Neuronal stem cell (in vitro differentiated cells): ENCODE measurements around the gene MTHFR.

ENCODE experiments used
- DNase-seq: peaks from one replicate; pipeline ENCODE4 v3.0.0-alpha.2; 2013; ENCODE audit warnings: low spot score
- H2AFZ ChIP-seq: one replicate; pipeline ENCODE4 v1.6.1; 2013; ENCODE audit warnings: mild to moderate bottlenecking, low read length, inconsistent platforms
- H2AK5ac ChIP-seq: 2 replicates; pipeline ENCODE4 v1.6.1; 2013; ENCODE audit warnings: low read depth, mild to moderate bottlenecking, inconsistent platforms, low read length, moderate library complexity, mixed read lengths
- H2BK120ac ChIP-seq: 2 replicates; pipeline ENCODE4 v1.6.1; 2013; ENCODE audit warnings: low read depth, mild to moderate bottlenecking, inconsistent platforms, low read length, moderate library complexity, mixed read lengths
- H2BK12ac ChIP-seq: one replicate; pipeline ENCODE4 v1.6.1; 2013; ENCODE audit warnings: low read length, inconsistent platforms
- H2BK15ac ChIP-seq: 2 replicates; pipeline ENCODE4 v1.6.1; 2013; ENCODE audit warnings: mild to moderate bottlenecking, low read length, inconsistent platforms, mixed read lengths
- H2BK5ac ChIP-seq: one replicate; pipeline ENCODE4 v1.6.1; 2013; ENCODE audit warnings: inconsistent platforms, mild to moderate bottlenecking, low read length, moderate library complexity
- H3K14ac ChIP-seq: one replicate; pipeline ENCODE4 v1.6.1; 2013; ENCODE audit warnings: low read length, inconsistent platforms
- H3K18ac ChIP-seq: 2 replicates; pipeline ENCODE4 v1.6.1; 2013; ENCODE audit warnings: low read length, inconsistent platforms
- H3K23ac ChIP-seq: 2 replicates; pipeline ENCODE4 v1.6.1; 2013; ENCODE audit warnings: low read depth, mild to moderate bottlenecking, mixed read lengths, low read length, inconsistent platforms; ENCODE audit not compliant: poor library complexity
- H3K27ac ChIP-seq: replicated peaks from 3 replicates; pipeline ENCODE4 v1.5.1; 2013; ENCODE audit warnings: low read length, inconsistent platforms
- H3K27me3 ChIP-seq, 3 experiments: 2 replicates each; pipeline ENCODE4 v1.6.1; 2013; ENCODE audit warnings: low read length in 3 of 3, mild to moderate bottlenecking in 2 of 3, inconsistent platforms in 1 of 3, low read depth in 1 of 3, mixed read lengths in 1 of 3, moderate library complexity in 1 of 3; ENCODE audit not compliant: control insufficient read depth in 3 of 3, insufficient read depth in 3 of 3
- H3K36me3 ChIP-seq, 2 donors: replicated peaks in 1 of 2; 2 replicates each; pipeline ENCODE4 v1.6.1; 2013; ENCODE audit warnings: low read length in 2 of 2; ENCODE audit not compliant: control insufficient read depth in 2 of 2, insufficient read depth in 2 of 2
- H3K4ac ChIP-seq: 2 replicates; pipeline ENCODE4 v1.6.1; 2013; ENCODE audit warnings: inconsistent platforms, mild to moderate bottlenecking, low read length, moderate library complexity
- H3K4me1 ChIP-seq, 2 donors: 1 replicate in 1 of 2; 2 replicates in 1 of 2; pipeline ENCODE4 v1.6.1; 2013; ENCODE audit warnings: low read length in 2 of 2, low read depth in 1 of 2; ENCODE audit not compliant: control insufficient read depth in 2 of 2, insufficient read depth in 1 of 2
- H3K4me2 ChIP-seq: one replicate; pipeline ENCODE4 v1.6.1; 2013; ENCODE audit warnings: mild to moderate bottlenecking, low read length, inconsistent platforms; ENCODE audit not compliant: insufficient read depth, poor library complexity, severe bottlenecking
- H3K4me3 ChIP-seq, 2 donors: 2 replicates each; pipeline ENCODE4 v1.5.1; 2013; ENCODE audit warnings: low read length in 2 of 2, mild to moderate bottlenecking in 2 of 2, inconsistent platforms in 1 of 2, moderate library complexity in 1 of 2
- H3K79me1 ChIP-seq: one replicate; pipeline ENCODE4 v1.6.1; 2013; ENCODE audit warnings: low read depth, mild to moderate bottlenecking, inconsistent platforms, low read length, moderate library complexity
- H3K9ac ChIP-seq: one replicate; pipeline ENCODE4 v1.6.1; 2013; ENCODE audit warnings: mild to moderate bottlenecking, low read depth, low read length, inconsistent platforms; ENCODE audit not compliant: poor library complexity
- H3K9me3 ChIP-seq, 2 donors: replicated peaks in 1 of 2; 2 replicates each; pipeline versions ENCODE3 to v1.6.1; 2013; ENCODE audit warnings: low read length in 2 of 2, mild to moderate bottlenecking in 2 of 2, inconsistent platforms in 1 of 2, low read depth in 1 of 2, mixed read lengths in 1 of 2, moderate library complexity in 1 of 2; ENCODE audit not compliant: control insufficient read depth in 2 of 2, insufficient read depth in 1 of 2
- H4K8ac ChIP-seq: one replicate; pipeline ENCODE4 v1.6.1; 2013; ENCODE audit warnings: low read depth, mild to moderate bottlenecking, inconsistent platforms, low read length, moderate library complexity
- H4K91ac ChIP-seq: one replicate; pipeline ENCODE4 v1.6.1; 2013; ENCODE audit warnings: low read length, low read depth, mild to moderate bottlenecking, inconsistent platforms; ENCODE audit not compliant: poor library complexity
- WGBS, 2 donors: extraction: QIAGEN DNeasy Blood & Tissue Kit; methylation state at CpG; one replicate each; pipeline ENCODE4 v1.1.7; 2013; ENCODE audit warnings: missing lambda C conversion rate in 2 of 2, mixed read lengths in 1 of 2; ENCODE audit not compliant: insufficient read length in 2 of 2, insufficient replicate concordance in 1 of 2; ENCODE audit errors: extremely low coverage in 2 of 2; 5-methylcytosine and 5-hydroxymethylcytosine counted together

MTHFR gene

DNA sequence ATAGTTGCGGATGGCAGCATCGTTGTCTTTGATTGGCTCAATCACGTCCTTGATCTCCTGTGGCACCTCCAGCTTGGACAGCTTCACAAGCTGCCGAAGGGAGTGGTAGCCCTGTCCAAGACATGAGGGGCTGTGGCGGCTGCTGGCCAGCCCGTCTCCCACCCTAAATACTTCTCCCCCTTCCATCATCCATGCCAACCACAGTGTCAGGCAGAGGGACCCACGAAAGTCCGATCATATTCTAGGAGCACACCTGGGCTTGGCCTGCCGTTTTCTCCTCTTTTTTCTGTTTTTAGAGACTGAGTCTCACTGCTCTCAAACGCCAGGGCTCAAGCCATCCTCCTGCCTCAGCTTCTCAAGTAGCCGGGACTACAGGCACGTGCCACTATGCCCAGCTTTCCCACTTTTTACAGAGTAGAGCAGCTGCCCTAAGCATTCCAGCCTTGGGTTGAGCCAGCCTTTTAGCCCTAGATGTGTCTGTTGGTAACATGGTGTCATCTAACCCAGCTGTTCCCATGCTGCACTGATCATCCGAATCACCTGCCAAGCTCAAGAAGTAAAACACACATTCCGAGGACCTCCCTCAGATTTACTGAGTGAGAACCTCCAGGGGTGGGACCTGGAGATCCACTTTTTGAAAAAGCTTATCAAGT, 10.4 kb downstream of the MTHFR start:
- Histone ChIP-seq H3K4me3 (no peak overlapping the region), H3K9ac (no peak overlapping the region), H4K91ac (no peak overlapping the region), H3K23ac (no peak overlapping the region), H2AFZ (no peak overlapping the region), H3K4ac (no peak overlapping the region), H3K27ac (no peak overlapping the region), H3K14ac (no peak overlapping the region), H3K9me3 (peaks cover 0 to 2% of the 10 kb centered on the region in 2 donors), H3K4me2 (no peak overlapping the region), H3K79me1 (no peaks in the 10 kb centered on the region), H3K36me3 (peaks cover 27 to 63% of the 10 kb centered on the region in 2 donors), H3K18ac (no peak overlapping the region), H2BK15ac (no peak overlapping the region), H2BK5ac (no peak overlapping the region), H3K27me3 (no peaks in the 10 kb centered on the region), H2AK5ac (no peak overlapping the region), H2BK120ac (no peak overlapping the region), H2BK12ac (no peak overlapping the region), H4K8ac (no peak overlapping the region), H3K4me1 (no peaks in the 10 kb centered on the region)
- no peak for DNase-seq
- no CpG with 5 or more reads among the region's 14 CpGs for WGBS, 2 donors

DNA sequence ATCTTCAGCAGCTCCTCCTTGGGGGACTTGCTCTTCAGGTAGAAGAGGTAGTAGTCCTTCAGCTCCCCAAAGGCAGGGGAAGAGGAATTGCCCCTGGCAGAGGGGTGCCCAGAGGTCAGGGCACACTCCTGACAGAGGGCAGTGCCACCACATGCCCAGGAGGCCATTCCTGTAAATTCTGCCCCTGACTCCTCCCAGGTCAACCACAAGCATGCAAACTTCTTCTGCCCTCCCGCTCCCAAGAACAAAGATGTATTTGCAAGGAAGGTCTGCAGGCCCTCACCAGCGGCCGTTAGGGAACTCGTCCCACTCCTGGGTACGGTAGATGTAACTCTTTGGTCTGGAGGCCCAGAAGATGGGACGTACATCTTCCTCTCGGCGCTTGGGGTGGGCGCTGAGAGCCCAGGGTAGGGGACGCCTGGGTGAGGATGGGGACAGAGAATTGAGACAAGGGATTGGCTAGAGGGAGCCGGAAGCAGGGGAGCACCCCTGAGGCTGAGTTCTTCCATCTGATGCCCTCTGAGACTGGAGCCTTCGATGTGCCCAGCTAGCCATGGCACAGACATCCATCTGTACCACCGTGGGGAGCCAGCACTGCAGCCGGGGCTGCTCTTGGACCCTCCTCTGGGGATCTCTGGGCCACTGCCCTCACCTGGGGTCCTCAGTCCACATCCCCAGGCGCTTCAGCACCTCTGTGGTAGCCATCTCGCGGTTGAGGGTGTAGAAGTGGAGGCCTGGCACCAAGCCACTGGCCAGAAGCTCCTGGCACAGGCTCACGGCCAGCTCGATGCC, 11.1 kb downstream of the MTHFR start:
- Histone ChIP-seq H2AK5ac (no peak overlapping the region), H2AFZ (no peak overlapping the region), H3K23ac (no peak overlapping the region), H3K18ac (no peak overlapping the region), H2BK12ac (no peak overlapping the region), H2BK15ac (no peak overlapping the region), H3K4me2 (no peak overlapping the region), H3K36me3 (peaks cover 22 to 62% of the 10 kb centered on the region in 2 donors), H3K4me1 (peaks cover 0 to 4% of the 10 kb centered on the region in 2 donors), H3K27ac (no peak overlapping the region), H3K4ac (no peak overlapping the region), H3K4me3 (no peak overlapping the region), H4K8ac (no peak overlapping the region), H3K79me1 (no peaks in the 10 kb centered on the region), H3K14ac (no peak overlapping the region), H2BK5ac (no peak overlapping the region), H3K9ac (no peak overlapping the region), H3K27me3 (no peaks in the 10 kb centered on the region), H2BK120ac (no peak overlapping the region), H4K91ac (no peak overlapping the region), H3K9me3 (peaks cover 0 to 2% of the 10 kb centered on the region in 2 donors)
- DNase-seq = no peak
- WGBS, 2 donors = no CpG with 5 or more reads among the region's 19 CpGs

DNA sequence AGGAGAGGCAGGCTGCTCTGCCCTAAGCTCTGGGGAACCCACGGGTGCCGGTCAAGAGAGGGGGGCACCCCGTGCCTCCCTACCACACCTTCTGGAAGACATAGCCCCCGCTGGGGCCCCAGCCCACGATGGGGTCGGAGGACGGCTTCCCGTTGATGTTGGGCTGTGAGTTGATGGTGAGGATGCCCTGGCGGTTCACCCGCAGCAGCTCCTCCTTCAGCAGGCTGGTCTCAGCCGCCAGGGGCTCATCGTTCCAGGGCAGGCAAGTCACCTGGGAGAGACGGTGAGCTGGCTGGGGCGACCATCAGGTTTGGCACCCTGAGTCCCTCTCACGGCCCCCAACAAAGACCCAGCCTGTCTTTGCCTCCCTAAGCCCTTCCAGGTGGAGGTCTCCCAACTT, 11.9 kb downstream of the MTHFR start:
- Histone ChIP-seq H2BK5ac (no peak overlapping the region), H3K79me1 (no peaks in the 10 kb centered on the region), H3K4ac (no peak overlapping the region), H2BK12ac (no peak overlapping the region), H3K9ac (no peak overlapping the region), H2AFZ (no peak overlapping the region), H3K4me2 (no peak overlapping the region), H2BK15ac (no peak overlapping the region), H3K9me3 (peaks cover 0 to 2% of the 10 kb centered on the region in 2 donors), H3K18ac (no peak overlapping the region), H2BK120ac (no peak overlapping the region), H2AK5ac (no peak overlapping the region), H3K27ac (no peak overlapping the region), H3K36me3 (peaks cover 18 to 62% of the 10 kb centered on the region in 2 donors), H4K91ac (no peak overlapping the region), H4K8ac (no peak overlapping the region), H3K27me3 (no peaks in the 10 kb centered on the region), H3K14ac (no peak overlapping the region), H3K4me3 (peak overlapping the region in 1 of 2 donors; percentile 17), H3K23ac (no peak overlapping the region), H3K4me1 (peaks cover 3 to 13% of the 10 kb centered on the region in 2 donors)
- no CpG with 5 or more reads among the region's 15 CpGs for WGBS, 2 donors
- DNase-seq = no peak

DNA sequence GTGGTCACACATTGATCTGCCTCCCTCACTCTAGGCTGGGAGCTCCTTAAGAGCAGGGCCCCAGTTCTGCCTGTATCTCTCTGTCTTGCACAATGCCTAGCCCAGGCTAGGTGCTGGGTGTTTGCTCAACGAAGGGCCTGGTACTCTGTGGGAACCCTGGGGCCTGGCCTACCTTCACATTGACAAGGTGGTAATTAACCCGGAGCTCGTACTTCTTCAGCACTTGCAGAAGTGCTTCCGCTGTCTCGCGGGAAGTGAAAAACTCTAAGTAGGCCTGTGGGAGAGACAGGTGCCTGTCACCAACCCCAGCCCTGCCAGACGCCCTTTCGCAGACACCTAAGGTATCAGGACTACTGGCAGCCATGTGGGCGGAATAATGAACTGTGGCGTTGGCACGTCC, 13.7 kb downstream of the MTHFR start:
- Histone ChIP-seq H4K91ac (no peak overlapping the region), H2BK15ac (no peak overlapping the region), H3K14ac (no peak overlapping the region), H3K4me2 (no peak overlapping the region), H3K79me1 (peaks cover 2% of the 10 kb centered on the region), H3K18ac (no peak overlapping the region), H2BK120ac (no peak overlapping the region), H3K27ac (no peak overlapping the region), H3K9ac (peak overlapping the region; percentile 73), H3K27me3 (no peaks in the 10 kb centered on the region), H3K4me3 (no peak overlapping the region), H3K36me3 (peaks cover 18 to 55% of the 10 kb centered on the region in 2 donors), H4K8ac (no peak overlapping the region), H3K4ac (no peak overlapping the region), H2AFZ (no peak overlapping the region), H3K9me3 (peaks cover 0 to 2% of the 10 kb centered on the region in 2 donors), H3K4me1 (peaks cover 17 to 22% of the 10 kb centered on the region in 2 donors), H2BK5ac (no peak overlapping the region), H2AK5ac (no peak overlapping the region), H3K23ac (no peak overlapping the region), H2BK12ac (no peak overlapping the region)
- DNase-seq = no peak
- no CpG with 5 or more reads among the region's 11 CpGs for WGBS, 2 donors
